Mesendoderm (in vitro differentiated cells): ENCODE results near the gene DOCK11.
"Not testable (repeated sequence)": the region's sequence is repeated elsewhere in the genome, so short reads cannot be mapped to it uniquely, and the experiment has no call there.

ENCODE experiments used
- DNase-seq: peaks from one replicate; pipeline ENCODE4 v3.0.0; 2013
- H2AK5ac ChIP-seq: 2 replicates; pipeline ENCODE4 v1.6.1; 2013; ENCODE audit warnings: low read length, inconsistent platforms
- H2BK120ac ChIP-seq: 2 replicates; pipeline ENCODE4 v1.6.1; 2013; ENCODE audit warnings: low read depth, mild to moderate bottlenecking, low read length, moderate library complexity, mixed read lengths
- H2BK15ac ChIP-seq: replicated peaks from 2 replicates; pipeline ENCODE4 v1.6.1; 2013; ENCODE audit warnings: low read depth, mild to moderate bottlenecking, moderate library complexity
- H2BK5ac ChIP-seq: 2 replicates; pipeline ENCODE4 v1.6.1; 2013; ENCODE audit warnings: low read length, inconsistent platforms
- H3K18ac ChIP-seq: 2 replicates; pipeline ENCODE4 v1.6.1; 2013; ENCODE audit warnings: mild to moderate bottlenecking, low read length, mixed read lengths
- H3K23ac ChIP-seq: one replicate; pipeline ENCODE4 v1.6.1; 2013; ENCODE audit warnings: low read length
- H3K27ac ChIP-seq: 2 replicates; pipeline ENCODE4 v1.5.1; 2013; ENCODE audit warnings: low read depth, mild to moderate bottlenecking, inconsistent platforms, low read length, moderate library complexity
- H3K27me3 ChIP-seq: 2 replicates; pipeline ENCODE4 v1.6.1; 2013; ENCODE audit warnings: low read length, control low read depth, mild to moderate bottlenecking, inconsistent platforms; ENCODE audit not compliant: insufficient read depth, poor library complexity
- H3K36me3 ChIP-seq: 2 replicates; pipeline ENCODE4 v1.6.1; 2013; ENCODE audit warnings: low read length, inconsistent platforms; ENCODE audit not compliant: control insufficient read depth, insufficient read depth
- H3K4ac ChIP-seq: one replicate; pipeline ENCODE4 v1.6.1; 2013; ENCODE audit warnings: low read depth, mild to moderate bottlenecking, low read length, moderate library complexity
- H3K4me1 ChIP-seq: 2 replicates; pipeline ENCODE4 v1.6.1; 2013; ENCODE audit warnings: low read depth, low read length, inconsistent platforms; ENCODE audit not compliant: control insufficient read depth
- H3K4me2 ChIP-seq: 2 replicates; pipeline ENCODE4 v1.6.1; 2013; ENCODE audit warnings: low read length
- H3K4me3 ChIP-seq: 2 replicates; pipeline ENCODE4 v1.5.1; 2013; ENCODE audit warnings: mild to moderate bottlenecking, low read length
- H3K56ac ChIP-seq: one replicate; pipeline ENCODE4 v1.6.1; 2013; ENCODE audit warnings: low read length
- H3K79me1 ChIP-seq: 2 replicates; pipeline ENCODE4 v1.6.1; 2013; ENCODE audit warnings: low read length, inconsistent platforms
- H3K79me2 ChIP-seq: 2 replicates; pipeline ENCODE4 v1.6.1; 2013; ENCODE audit warnings: mild to moderate bottlenecking, low read length; ENCODE audit not compliant: control insufficient read depth, insufficient read depth
- H3K9ac ChIP-seq: 2 replicates; pipeline ENCODE4 v1.6.1; 2013; ENCODE audit warnings: low read length, inconsistent platforms
- H4K5ac ChIP-seq: one replicate; pipeline ENCODE4 v1.6.1; 2013; ENCODE audit warnings: low read length
- H4K8ac ChIP-seq: one replicate; pipeline ENCODE4 v1.6.1; 2013; ENCODE audit warnings: low read depth, mild to moderate bottlenecking, control low read depth, low read length, moderate library complexity
- WGBS: extraction: QIAGEN DNeasy Blood & Tissue Kit; methylation state at CpG from one replicate; pipeline ENCODE4 v1.1.7; 2013; ENCODE audit warnings: low lambda C conversion rate, missing lambda C conversion rate; ENCODE audit not compliant: insufficient coverage; ENCODE audit errors: extremely low coverage; 5-methylcytosine and 5-hydroxymethylcytosine counted together

Gene DOCK11

GRCh38 chrX:118484216-118484903 lies 11.3 kb upstream of the DOCK11 start:
- no peak overlapping the region for H3K4me2 ChIP-seq
- DNase-seq = no peak
- H3K79me2 ChIP-seq = no peaks in the 10 kb centered on the region
- no peak overlapping the region for H2AK5ac ChIP-seq
- no peak overlapping the region for H2BK120ac ChIP-seq
- H3K27me3 ChIP-seq = no peaks in the 10 kb centered on the region
- no peaks in the 10 kb centered on the region for H3K36me3 ChIP-seq
- H3K27ac ChIP-seq = no peak overlapping the region
- H3K9ac ChIP-seq = no peak overlapping the region
- no peaks in the 10 kb centered on the region for H3K79me1 ChIP-seq
- H4K8ac ChIP-seq = no peak overlapping the region
- no peak overlapping the region for H3K4me3 ChIP-seq
- H2BK5ac ChIP-seq = no peak overlapping the region
- no peak overlapping the region for H2BK15ac ChIP-seq
- no peak overlapping the region for H3K56ac ChIP-seq
- WGBS = no CpG with 5 or more reads among the region's 9 CpGs
- H3K18ac ChIP-seq = no peak overlapping the region
- H3K23ac ChIP-seq = no peak overlapping the region
- H3K4me1 ChIP-seq = no peaks in the 10 kb centered on the region
- H3K4ac ChIP-seq = no peak overlapping the region
- no peak overlapping the region for H4K5ac ChIP-seq

- H3K27ac ChIP-seq, H3K4ac ChIP-seq, H3K18ac ChIP-seq, DNase-seq, H3K56ac ChIP-seq, H3K4me2 ChIP-seq, H3K23ac ChIP-seq, H3K9ac ChIP-seq, H3K36me3 ChIP-seq, H3K79me2 ChIP-seq, H4K5ac ChIP-seq, H3K27me3 ChIP-seq, H3K4me1 ChIP-seq, H3K79me1 ChIP-seq, H3K4me3 ChIP-seq, H2AK5ac ChIP-seq, H2BK5ac ChIP-seq, H2BK120ac ChIP-seq, H2BK15ac ChIP-seq, H4K8ac ChIP-seq: not testable (repeated sequence)
- WGBS = no CpG with 5 or more reads among the region's 1 CpG
Measured at GRCh38 chrX:118486693-118487092, 8.9 kb upstream of the DOCK11 start.

GRCh38 chrX:118493016-118493415 lies 2.6 kb upstream of the DOCK11 start:
- no CpG with 5 or more reads among the region's 3 CpGs for WGBS
- Histone ChIP-seq H2AK5ac (no peak overlapping the region), H3K27ac (no peak overlapping the region), H3K4me2 (no peak overlapping the region), H3K4ac (no peak overlapping the region), H3K4me3 (no peak overlapping the region), H4K5ac (no peak overlapping the region), H4K8ac (no peak overlapping the region), H3K9ac (no peak overlapping the region), H3K36me3 (no peaks in the 10 kb centered on the region), H2BK5ac (no peak overlapping the region), H3K4me1 (no peaks in the 10 kb centered on the region), H3K27me3 (peaks cover 3% of the 10 kb centered on the region), H3K18ac (no peak overlapping the region), H3K56ac (no peak overlapping the region), H2BK15ac (no peak overlapping the region), H3K79me2 (no peaks in the 10 kb centered on the region), H3K23ac (no peak overlapping the region), H3K79me1 (no peaks in the 10 kb centered on the region), H2BK120ac (no peak overlapping the region)
- no peak for DNase-seq

- Histone ChIP-seq H3K27me3 (peaks cover 3% of the 10 kb centered on the region), H3K9ac (no peak overlapping the region), H4K5ac (no peak overlapping the region), H2BK5ac (no peak overlapping the region), H3K36me3 (no peaks in the 10 kb centered on the region), H3K4ac (no peak overlapping the region), H3K56ac (no peak overlapping the region), H3K18ac (no peak overlapping the region), H4K8ac (no peak overlapping the region), H3K23ac (no peak overlapping the region), H3K79me2 (no peaks in the 10 kb centered on the region), H2BK15ac (no peak overlapping the region), H3K4me2 (no peak overlapping the region), H3K4me1 (no peaks in the 10 kb centered on the region), H2BK120ac (no peak overlapping the region), H2AK5ac (no peak overlapping the region), H3K79me1 (no peaks in the 10 kb centered on the region), H3K27ac (no peak overlapping the region), H3K4me3 (no peak overlapping the region)
- DNase-seq = no peak
- no CpG with 5 or more reads among the region's 3 CpGs for WGBS
Measured at GRCh38 chrX:118493653-118494297, 1.8 kb upstream of the DOCK11 start.

- Histone ChIP-seq H3K4me2 (peak overlapping the region; percentile 38), H3K36me3 (no peaks in the 10 kb centered on the region), H2BK5ac (no peak overlapping the region), H3K79me1 (no peaks in the 10 kb centered on the region), H2BK15ac (no peak overlapping the region), H2AK5ac (no peak overlapping the region), H3K79me2 (no peaks in the 10 kb centered on the region), H2BK120ac (no peak overlapping the region), H3K23ac (no peak overlapping the region), H4K5ac (no peak overlapping the region), H3K9ac (peak overlapping the region; percentile 50), H4K8ac (no peak overlapping the region), H3K18ac (no peak overlapping the region), H3K27me3 (peaks cover 3% of the 10 kb centered on the region), H3K56ac (peak overlapping the region; percentile 67), H3K4me1 (no peaks in the 10 kb centered on the region), H3K4ac (no peak overlapping the region), H3K27ac (no peak overlapping the region), H3K4me3 (peak overlapping the region; percentile 17)
- peak; percentile 21 for DNase-seq
- WGBS = no CpG with 5 or more reads among the region's 81 CpGs
Measured at GRCh38 chrX:118495958-118496762, 545 bp downstream of the DOCK11 start.
